K562 (cell line): ENCODE results near the gene HOXC10. TPM values are rescaled to one million over a fixed set of nuclear protein-coding genes. Genes with fewer than 3 reads are reported as not detected.

Experiments
- BACH1 ChIP-seq: fragments of 200-800 bp; sonication (Bioruptor generic); IDR thresholded peaks from 2 replicates; pipeline ENCODE4 v1.6.1; 2016; ENCODE audit warnings: missing genetic modification characterization, missing compliant biosample characterization
- GTF2E2 ChIP-seq: fragments of 200-800 bp; sonication (Bioruptor generic); IDR thresholded peaks from 2 replicates; pipeline ENCODE4 v1.6.1; 2016; ENCODE audit warnings: missing genetic modification characterization, missing compliant biosample characterization
- HMGN3 ChIP-seq: IDR thresholded peaks from 2 replicates; pipeline ENCODE4 v1.6.1; 2011; ENCODE audit warnings: borderline replicate concordance, low read depth, mild to moderate bottlenecking, mixed read lengths, low read length; ENCODE audit not compliant: insufficient read length; ENCODE audit errors: extremely low read depth
- MXI1 ChIP-seq: IDR thresholded peaks from 2 replicates; pipeline ENCODE4 v1.6.1; 2011; ENCODE audit warnings: low read depth, mild to moderate bottlenecking, improper control_type of control experiment, low read length
- OTX1 ChIP-seq: fragments of 450-650 bp; formaldehyde crosslinking; IDR thresholded peaks from 2 replicates; pipeline ENCODE4 v1.4.0; 2022; ENCODE audit warnings: mild to moderate bottlenecking
- RBM22 ChIP-seq: fragments of 200-400 bp; formaldehyde crosslinking; IDR thresholded peaks from 2 replicates; pipeline ENCODE4 v1.6.1; 2018; ENCODE audit warnings: low read length, low read depth; ENCODE audit not compliant: poor library complexity, severe bottlenecking
- SLC30A9 ChIP-seq: fragments of 250-450 bp; sonication (Bioruptor Pico); IDR thresholded peaks from 2 replicates; pipeline ENCODE4 v1.8.0; 2022; ENCODE audit warnings: mild to moderate bottlenecking, moderate library complexity
- WHSC1 ChIP-seq: IDR thresholded peaks from one replicate; pipeline ENCODE4 v1.6.1; 2012; ENCODE audit warnings: low read length, control low read depth, inconsistent platforms
- ZNF146 ChIP-seq: IDR thresholded peaks from one replicate; pipeline ENCODE4 v1.6.1; 2018; ENCODE audit warnings: missing compliant biosample characterization; ENCODE audit not compliant: unreplicated experiment
- polyA plus RNA-seq, 8 experiments: library from polyadenylated mRNA; depleted of rRNA in 4 of 8; stranded (reverse) in 5 of 8; unstranded in 3 of 8; fragments of >200 nt; fragmentation: Nextera tagmentation in 2 of 8; fragmentation: Illumina TruSeq in 1 of 8; extraction: Ambion mirVana in 2 of 8; extraction: Trizol in 1 of 8; gene quantifications; 2 replicates each; pipeline versions ENCODE4 v1.2.1 to v1.2.3, GENCODE V29; 2011 to 2014; ENCODE audit warnings: inconsistent platforms in 1 of 8, missing spikeins in 1 of 8
- total RNA-seq, 7 experiments: library from RNA; depleted of rRNA in 6 of 7; stranded (reverse); fragments of >200 nt in 6 of 7; fragmentation: Illumina TruSeq in 2 of 7; extraction: Trizol in 2 of 7; gene quantifications; 2 replicates each; pipeline versions ENCODE4 v1.2.1 to v1.2.3, GENCODE V29; 2011 to 2021; ENCODE audit warnings: low replicate concordance in 1 of 7
- TF ChIP-seq, protein P1 (sequence below): sonication (generic); formaldehyde crosslinking; IDR thresholded peaks from 2 replicates; pipeline ENCODE4 v1.8.1; 2023; ENCODE audit warnings: mild to moderate bottlenecking, missing genetic modification reagents
- TF ChIP-seq, protein P2 (sequence below): fragments of 450-650 bp; formaldehyde crosslinking; IDR thresholded peaks from 2 replicates; pipeline ENCODE4 v1.4.0; 2020; ENCODE audit warnings: mild to moderate bottlenecking, moderate library complexity
- TF ChIP-seq, protein P3 (sequence below): fragments of 450-650 bp; IDR thresholded peaks from 2 replicates; pipeline ENCODE4 v1.6.1; 2016; ENCODE audit warnings: mild to moderate bottlenecking
- TF ChIP-seq, protein P4 (sequence below): sonication (generic); formaldehyde crosslinking; IDR thresholded peaks from 2 replicates; pipeline ENCODE4 v1.8.0; 2023; ENCODE audit warnings: missing genetic modification reagents, mild to moderate bottlenecking, borderline replicate concordance
- TF ChIP-seq, protein P5 (sequence below): sonication (generic); formaldehyde crosslinking; IDR thresholded peaks from 2 replicates; pipeline ENCODE4 v1.8.1; 2023; ENCODE audit warnings: mild to moderate bottlenecking, missing genetic modification reagents

The HOXC10 gene
- total and polyA plus RNA-seq, 9 of the 15 experiments (the other 6 are each of a cell fraction or from before 2014, with no cell fraction given) = 0.13 to 0.77 (median 0.35) TPM; not detected in 2

DNA sequence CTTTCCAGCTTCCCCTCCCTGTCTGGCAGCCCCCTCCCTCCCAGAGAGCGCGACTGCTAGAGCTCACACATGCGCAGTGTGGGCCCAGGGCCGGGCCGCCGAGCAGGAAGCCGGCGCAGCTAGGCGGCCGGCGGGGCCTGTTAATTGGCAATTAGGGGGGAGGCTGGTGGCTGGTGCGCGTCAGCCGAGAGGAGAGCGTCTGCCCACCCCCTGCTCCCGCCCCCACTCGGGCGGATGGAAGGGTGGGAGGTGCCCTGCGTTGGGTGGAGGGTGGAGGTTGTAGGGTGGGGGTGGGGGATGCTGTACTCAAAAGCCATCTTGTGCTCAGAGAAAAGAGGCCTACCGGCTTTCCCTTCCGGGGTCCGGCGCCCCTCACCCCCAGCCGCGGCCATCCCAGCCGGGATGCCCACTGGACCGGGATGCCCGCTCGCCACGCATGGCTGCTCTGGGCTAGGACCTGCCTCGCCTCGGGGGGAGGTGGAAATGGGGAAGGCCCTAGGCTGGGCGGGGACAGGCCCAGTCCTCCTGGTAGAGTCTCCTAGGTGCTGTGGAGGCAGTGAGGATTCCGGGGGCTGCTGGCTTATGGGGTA is 33.0 kb downstream of the HOXC10 start (continued):
- TF ChIP-seq, protein P1, sequence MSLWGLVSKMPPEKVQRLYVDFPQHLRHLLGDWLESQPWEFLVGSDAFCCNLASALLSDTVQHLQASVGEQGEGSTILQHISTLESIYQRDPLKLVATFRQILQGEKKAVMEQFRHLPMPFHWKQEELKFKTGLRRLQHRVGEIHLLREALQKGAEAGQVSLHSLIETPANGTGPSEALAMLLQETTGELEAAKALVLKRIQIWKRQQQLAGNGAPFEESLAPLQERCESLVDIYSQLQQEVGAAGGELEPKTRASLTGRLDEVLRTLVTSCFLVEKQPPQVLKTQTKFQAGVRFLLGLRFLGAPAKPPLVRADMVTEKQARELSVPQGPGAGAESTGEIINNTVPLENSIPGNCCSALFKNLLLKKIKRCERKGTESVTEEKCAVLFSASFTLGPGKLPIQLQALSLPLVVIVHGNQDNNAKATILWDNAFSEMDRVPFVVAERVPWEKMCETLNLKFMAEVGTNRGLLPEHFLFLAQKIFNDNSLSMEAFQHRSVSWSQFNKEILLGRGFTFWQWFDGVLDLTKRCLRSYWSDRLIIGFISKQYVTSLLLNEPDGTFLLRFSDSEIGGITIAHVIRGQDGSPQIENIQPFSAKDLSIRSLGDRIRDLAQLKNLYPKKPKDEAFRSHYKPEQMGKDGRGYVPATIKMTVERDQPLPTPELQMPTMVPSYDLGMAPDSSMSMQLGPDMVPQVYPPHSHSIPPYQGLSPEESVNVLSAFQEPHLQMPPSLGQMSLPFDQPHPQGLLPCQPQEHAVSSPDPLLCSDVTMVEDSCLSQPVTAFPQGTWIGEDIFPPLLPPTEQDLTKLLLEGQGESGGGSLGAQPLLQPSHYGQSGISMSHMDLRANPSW (CRISPR knock-in tag) = no peak
- TF ChIP-seq GTF2E2 (tag) (peak; percentile 79; the same call in 1 of the 2 replicates), WHSC1 (no peak), ZNF146 (CRISPR knock-in tag) (no peak), OTX1 (CRISPR knock-in tag) (0 out of 2 replicates have a peak, but pooled peaks have one; percentile 4), BACH1 (tag) (no peak), SLC30A9 (CRISPR knock-in tag) (no peak), MXI1 (no peak), HMGN3 (peak; percentile 27), RBM22 (no peak)
- TF ChIP-seq, protein P2, sequence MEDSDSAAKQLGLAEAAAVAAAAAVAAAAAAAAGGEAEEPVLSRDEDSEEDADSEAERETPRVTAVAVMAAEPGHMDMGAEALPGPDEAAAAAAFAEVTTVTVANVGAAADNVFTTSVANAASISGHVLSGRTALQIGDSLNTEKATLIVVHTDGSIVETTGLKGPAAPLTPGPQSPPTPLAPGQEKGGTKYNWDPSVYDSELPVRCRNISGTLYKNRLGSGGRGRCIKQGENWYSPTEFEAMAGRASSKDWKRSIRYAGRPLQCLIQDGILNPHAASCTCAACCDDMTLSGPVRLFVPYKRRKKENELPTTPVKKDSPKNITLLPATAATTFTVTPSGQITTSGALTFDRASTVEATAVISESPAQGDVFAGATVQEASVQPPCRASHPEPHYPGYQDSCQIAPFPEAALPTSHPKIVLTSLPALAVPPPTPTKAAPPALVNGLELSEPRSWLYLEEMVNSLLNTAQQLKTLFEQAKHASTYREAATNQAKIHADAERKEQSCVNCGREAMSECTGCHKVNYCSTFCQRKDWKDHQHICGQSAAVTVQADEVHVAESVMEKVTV (CRISPR knock-in tag) = no peak
- TF ChIP-seq, protein P3, sequence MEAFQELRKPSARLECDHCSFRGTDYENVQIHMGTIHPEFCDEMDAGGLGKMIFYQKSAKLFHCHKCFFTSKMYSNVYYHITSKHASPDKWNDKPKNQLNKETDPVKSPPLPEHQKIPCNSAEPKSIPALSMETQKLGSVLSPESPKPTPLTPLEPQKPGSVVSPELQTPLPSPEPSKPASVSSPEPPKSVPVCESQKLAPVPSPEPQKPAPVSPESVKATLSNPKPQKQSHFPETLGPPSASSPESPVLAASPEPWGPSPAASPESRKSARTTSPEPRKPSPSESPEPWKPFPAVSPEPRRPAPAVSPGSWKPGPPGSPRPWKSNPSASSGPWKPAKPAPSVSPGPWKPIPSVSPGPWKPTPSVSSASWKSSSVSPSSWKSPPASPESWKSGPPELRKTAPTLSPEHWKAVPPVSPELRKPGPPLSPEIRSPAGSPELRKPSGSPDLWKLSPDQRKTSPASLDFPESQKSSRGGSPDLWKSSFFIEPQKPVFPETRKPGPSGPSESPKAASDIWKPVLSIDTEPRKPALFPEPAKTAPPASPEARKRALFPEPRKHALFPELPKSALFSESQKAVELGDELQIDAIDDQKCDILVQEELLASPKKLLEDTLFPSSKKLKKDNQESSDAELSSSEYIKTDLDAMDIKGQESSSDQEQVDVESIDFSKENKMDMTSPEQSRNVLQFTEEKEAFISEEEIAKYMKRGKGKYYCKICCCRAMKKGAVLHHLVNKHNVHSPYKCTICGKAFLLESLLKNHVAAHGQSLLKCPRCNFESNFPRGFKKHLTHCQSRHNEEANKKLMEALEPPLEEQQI = no peak
- TF ChIP-seq, protein P4, sequence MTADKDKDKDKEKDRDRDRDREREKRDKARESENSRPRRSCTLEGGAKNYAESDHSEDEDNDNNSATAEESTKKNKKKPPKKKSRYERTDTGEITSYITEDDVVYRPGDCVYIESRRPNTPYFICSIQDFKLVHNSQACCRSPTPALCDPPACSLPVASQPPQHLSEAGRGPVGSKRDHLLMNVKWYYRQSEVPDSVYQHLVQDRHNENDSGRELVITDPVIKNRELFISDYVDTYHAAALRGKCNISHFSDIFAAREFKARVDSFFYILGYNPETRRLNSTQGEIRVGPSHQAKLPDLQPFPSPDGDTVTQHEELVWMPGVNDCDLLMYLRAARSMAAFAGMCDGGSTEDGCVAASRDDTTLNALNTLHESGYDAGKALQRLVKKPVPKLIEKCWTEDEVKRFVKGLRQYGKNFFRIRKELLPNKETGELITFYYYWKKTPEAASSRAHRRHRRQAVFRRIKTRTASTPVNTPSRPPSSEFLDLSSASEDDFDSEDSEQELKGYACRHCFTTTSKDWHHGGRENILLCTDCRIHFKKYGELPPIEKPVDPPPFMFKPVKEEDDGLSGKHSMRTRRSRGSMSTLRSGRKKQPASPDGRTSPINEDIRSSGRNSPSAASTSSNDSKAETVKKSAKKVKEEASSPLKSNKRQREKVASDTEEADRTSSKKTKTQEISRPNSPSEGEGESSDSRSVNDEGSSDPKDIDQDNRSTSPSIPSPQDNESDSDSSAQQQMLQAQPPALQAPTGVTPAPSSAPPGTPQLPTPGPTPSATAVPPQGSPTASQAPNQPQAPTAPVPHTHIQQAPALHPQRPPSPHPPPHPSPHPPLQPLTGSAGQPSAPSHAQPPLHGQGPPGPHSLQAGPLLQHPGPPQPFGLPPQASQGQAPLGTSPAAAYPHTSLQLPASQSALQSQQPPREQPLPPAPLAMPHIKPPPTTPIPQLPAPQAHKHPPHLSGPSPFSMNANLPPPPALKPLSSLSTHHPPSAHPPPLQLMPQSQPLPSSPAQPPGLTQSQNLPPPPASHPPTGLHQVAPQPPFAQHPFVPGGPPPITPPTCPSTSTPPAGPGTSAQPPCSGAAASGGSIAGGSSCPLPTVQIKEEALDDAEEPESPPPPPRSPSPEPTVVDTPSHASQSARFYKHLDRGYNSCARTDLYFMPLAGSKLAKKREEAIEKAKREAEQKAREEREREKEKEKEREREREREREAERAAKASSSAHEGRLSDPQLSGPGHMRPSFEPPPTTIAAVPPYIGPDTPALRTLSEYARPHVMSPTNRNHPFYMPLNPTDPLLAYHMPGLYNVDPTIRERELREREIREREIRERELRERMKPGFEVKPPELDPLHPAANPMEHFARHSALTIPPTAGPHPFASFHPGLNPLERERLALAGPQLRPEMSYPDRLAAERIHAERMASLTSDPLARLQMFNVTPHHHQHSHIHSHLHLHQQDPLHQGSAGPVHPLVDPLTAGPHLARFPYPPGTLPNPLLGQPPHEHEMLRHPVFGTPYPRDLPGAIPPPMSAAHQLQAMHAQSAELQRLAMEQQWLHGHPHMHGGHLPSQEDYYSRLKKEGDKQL (CRISPR knock-in tag) = no peak
- TF ChIP-seq, protein P5, sequence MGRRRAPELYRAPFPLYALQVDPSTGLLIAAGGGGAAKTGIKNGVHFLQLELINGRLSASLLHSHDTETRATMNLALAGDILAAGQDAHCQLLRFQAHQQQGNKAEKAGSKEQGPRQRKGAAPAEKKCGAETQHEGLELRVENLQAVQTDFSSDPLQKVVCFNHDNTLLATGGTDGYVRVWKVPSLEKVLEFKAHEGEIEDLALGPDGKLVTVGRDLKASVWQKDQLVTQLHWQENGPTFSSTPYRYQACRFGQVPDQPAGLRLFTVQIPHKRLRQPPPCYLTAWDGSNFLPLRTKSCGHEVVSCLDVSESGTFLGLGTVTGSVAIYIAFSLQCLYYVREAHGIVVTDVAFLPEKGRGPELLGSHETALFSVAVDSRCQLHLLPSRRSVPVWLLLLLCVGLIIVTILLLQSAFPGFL (CRISPR knock-in tag) = no peak
